GM11168 (cell line): ENCODE data around the gene RNF208.
"Not testable (repeated sequence)": the region's sequence is repeated elsewhere in the genome, so short reads cannot be mapped to it uniquely, and the experiment has no call there.

Experiments used
- in situ Hi-C: fragments of 300-500 bp; cut with MboI; formaldehyde crosslinking; loops from one replicate; pipeline ENCODE4 v1.12.0; 2022; ENCODE audit warnings: low sequenced_read_pairs; ENCODE audit not compliant: unreplicated experiment

Gene RNF208

GRCh38 chr9:137253717-137254623, 31.9 kb upstream of the RNF208 start:
- in situ Hi-C loops = no loop called here

GRCh38 chr9:137252555-137253506, 30.8 kb upstream of the RNF208 start:
- in situ Hi-C loops = no loop called here

- in situ Hi-C loops = no loop called here
These were observed 29.6 kb upstream of the RNF208 start for GRCh38 chr9:137251490-137252268.

- in situ Hi-C loops = no loop called here
These were observed 29.1 kb upstream of the RNF208 start, which contains the start of gene STPG3 for GRCh38 chr9:137251194-137251461. TSS of gene STPG3 (plus strand) at chr9:137251286. CDS start at chr9:137251287, 1 bp downstream.

DNA sequence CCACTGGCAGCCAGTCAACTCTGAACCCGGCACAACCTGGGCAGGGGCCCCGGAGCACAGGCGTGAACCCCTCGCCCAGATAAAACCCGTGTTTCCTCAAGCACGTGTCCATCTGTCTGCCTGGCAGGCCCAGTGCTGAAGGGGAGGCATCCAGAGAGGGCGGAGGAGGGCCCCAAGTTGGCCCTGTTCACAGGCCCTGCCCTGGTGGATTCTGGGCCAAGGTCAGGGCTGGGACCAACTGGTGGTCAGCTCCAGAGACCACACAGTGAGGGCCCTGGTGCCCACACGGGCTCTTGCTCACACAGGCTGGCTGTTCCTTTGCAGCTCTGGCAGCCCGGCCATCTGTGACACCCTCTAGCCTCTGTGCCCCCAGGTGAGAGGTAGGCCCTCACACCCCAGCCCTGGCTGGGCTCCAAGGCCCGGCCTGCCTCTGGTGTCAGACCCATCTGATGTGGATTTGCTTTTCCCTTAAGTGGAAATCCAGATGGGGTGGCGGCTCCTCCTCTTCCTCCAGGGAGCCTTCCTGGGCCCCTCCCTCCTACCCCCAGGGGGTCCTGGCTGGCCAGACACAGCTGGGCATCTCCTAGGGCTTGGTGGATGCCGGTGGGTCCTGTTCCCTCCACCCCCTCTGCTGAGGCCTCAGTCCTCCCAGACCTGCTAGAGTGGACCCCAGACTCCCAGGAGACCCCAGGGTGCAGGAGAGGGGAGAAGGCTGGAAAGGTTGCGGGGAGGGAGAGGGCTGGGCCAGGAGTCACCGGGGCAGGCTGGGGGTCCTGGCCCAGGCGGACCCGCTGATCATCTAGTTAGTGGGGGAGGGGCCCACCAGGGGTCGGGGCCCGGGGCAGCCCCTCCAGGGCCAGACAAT, 28.5 kb upstream of the RNF208 start:
- in situ Hi-C loops = no loop called here

DNA sequence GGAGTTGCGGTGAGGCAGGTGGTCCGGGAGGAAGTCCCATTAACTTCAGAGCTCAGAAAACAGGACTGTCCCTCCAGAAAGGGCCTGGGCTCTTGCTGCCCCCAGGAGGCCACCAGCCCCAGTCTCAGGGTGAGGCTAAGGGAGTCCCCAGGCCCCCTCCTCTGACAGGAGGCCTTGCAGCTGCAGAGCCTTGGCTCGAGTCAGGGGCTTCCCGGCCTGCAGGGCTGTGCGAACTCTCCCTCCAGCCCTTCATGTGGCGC, 25.8 kb upstream of the RNF208 start:
- in situ Hi-C loops = no loop called here

- in situ Hi-C loops = no loop called here
These were observed 25.3 kb upstream of the RNF208 start for GRCh38 chr9:137247135-137247915.

- in situ Hi-C loops = no loop called here
These were observed 23.7 kb upstream of the RNF208 start for GRCh38 chr9:137245450-137246421.

GRCh38 chr9:137244486-137245449, 22.7 kb upstream of the RNF208 start:
- in situ Hi-C loops = no loop called here

- in situ Hi-C loops = no loop called here
These were observed 21.8 kb upstream of the RNF208 start for GRCh38 chr9:137243626-137244485.

DNA sequence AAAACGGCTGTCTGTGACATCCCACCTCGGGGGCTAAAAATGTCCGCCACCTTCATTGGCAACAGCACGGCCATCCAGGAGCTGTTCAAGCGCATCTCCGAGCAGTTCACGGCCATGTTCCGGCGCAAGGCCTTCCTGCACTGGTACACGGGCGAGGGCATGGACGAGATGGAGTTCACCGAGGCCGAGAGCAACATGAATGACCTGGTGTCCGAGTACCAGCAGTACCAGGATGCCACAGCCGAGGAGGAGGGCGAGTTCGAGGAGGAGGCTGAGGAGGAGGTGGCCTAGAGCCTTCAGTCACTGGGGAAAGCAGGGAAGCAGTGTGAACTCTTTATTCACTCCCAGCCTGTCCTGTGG, 21.2 kb upstream of the RNF208 start:
- in situ Hi-C loops = not testable (repeated sequence)

DNA sequence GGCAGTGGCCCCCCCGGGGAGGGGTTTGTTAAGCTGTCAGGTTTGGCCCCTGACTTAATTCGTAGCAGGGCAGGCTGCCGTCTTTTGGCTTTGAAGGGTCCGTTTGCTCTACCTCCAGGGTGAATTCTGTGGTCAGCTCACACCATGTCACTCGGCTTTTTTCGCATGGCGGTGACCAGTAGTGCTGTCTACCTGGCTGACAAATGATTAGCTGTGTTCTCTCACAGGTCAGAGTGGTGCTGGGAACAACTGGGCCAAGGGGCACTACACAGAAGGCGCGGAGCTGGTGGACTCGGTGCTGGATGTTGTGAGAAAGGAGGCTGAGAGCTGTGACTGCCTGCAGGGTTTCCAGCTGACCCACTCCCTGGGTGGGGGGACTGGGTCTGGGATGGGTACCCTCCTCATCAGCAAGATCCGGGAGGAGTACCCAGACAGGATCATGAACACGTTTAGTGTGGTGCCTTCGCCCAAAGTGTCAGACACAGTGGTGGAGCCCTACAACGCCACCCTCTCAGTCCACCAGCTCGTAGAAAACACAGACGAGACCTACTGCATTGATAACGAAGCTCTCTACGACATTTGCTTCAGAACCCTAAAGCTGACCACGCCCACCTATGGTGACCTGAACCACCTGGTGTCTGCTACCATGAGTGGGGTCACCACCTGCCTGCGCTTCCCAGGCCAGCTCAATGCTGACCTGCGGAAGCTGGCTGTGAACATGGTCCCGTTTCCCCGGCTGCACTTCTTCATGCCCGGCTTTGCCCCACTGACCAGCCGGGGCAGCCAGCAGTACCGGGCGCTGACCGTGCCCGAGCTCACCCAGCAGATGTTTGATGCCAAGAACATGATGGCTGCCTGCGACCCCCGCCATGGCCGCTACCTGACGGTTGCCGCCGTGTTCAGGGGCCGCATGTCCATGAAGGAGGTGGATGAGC, 20.5 kb upstream of the RNF208 start:
- in situ Hi-C loops = no loop called here

GRCh38 chr9:137241490-137242268, 19.6 kb upstream of the RNF208 start:
- in situ Hi-C loops = no loop called here

GRCh38 chr9:137240841-137241489, 18.9 kb upstream of the RNF208 start, which contains the start of gene TUBB4B:
TSS of gene TUBB4B (plus strand) at chr9:137241287. CDS start at chr9:137241361, 74 bp downstream.
- in situ Hi-C loops = no loop called here
